Osteoblast (primary cell): ENCODE measurements around the gene TINAGL1. TPM values are rescaled to one million over a fixed set of nuclear protein-coding genes. Genes with fewer than 3 reads are reported as not detected.
A peak's percentile ranks its signal among the peaks of the same experiment; 100 is the strongest.

Experiments used
- DNase-seq: peaks from one replicate; pipeline ENCODE4 v3.0.0; 2011; ENCODE audit warnings: low spot score, mixed read lengths; ENCODE audit not compliant: insufficient read length; ENCODE audit errors: missing footprints
- H2AFZ ChIP-seq: 2 replicates; pipeline ENCODE4 v1.6.0; 2011; ENCODE audit warnings: mild to moderate bottlenecking, low read length
- H3K27ac ChIP-seq: 2 replicates; pipeline ENCODE4 v1.5.1; 2011; ENCODE audit warnings: mild to moderate bottlenecking, low read depth, low read length, moderate library complexity
- H3K27me3 ChIP-seq: 2 replicates; pipeline ENCODE4 v1.6.0; 2012; ENCODE audit warnings: mild to moderate bottlenecking, control low read depth, inconsistent platforms, low read length, moderate library complexity; ENCODE audit not compliant: insufficient read depth
- H3K36me3 ChIP-seq: 2 replicates; pipeline ENCODE4 v1.5.1; 2011; ENCODE audit warnings: mild to moderate bottlenecking, low read length, control low read depth, moderate library complexity; ENCODE audit not compliant: insufficient read depth
- H3K4me1 ChIP-seq: 2 replicates; pipeline ENCODE4 v1.5.1; 2011; ENCODE audit warnings: mild to moderate bottlenecking, low read length, control low read depth, moderate library complexity; ENCODE audit not compliant: insufficient read depth
- H3K4me2 ChIP-seq: 2 replicates; pipeline ENCODE4 v1.6.0; 2011; ENCODE audit warnings: mild to moderate bottlenecking, low read length; ENCODE audit not compliant: insufficient read depth
- H3K4me3 ChIP-seq: fragments of 200-600 bp; sonication (generic); 3 replicates; pipeline ENCODE4 v1.5.1; 2012; ENCODE audit warnings: mild to moderate bottlenecking, low read length, inconsistent platforms; ENCODE audit not compliant: insufficient read depth
- H3K79me2 ChIP-seq: 2 replicates; pipeline ENCODE4 v1.6.0; 2012; ENCODE audit warnings: mild to moderate bottlenecking, low read length, control low read depth, inconsistent platforms; ENCODE audit not compliant: insufficient read depth
- H3K9me3 ChIP-seq: 2 replicates; pipeline ENCODE4 v1.5.1; 2011; ENCODE audit warnings: low read depth, low read length, control low read depth
- H4K20me1 ChIP-seq: 2 replicates; pipeline ENCODE4 v1.6.0; 2012; ENCODE audit warnings: mild to moderate bottlenecking, low read length, control low read depth; ENCODE audit not compliant: insufficient read depth
- total RNA-seq: library from RNA; depleted of rRNA; stranded (reverse); fragments of >200 nt; gene quantifications from 2 replicates; pipeline ENCODE4 v1.2.3, GENCODE V29; 2012
- TF ChIP-seq, protein P1 (sequence below): IDR thresholded peaks from 2 replicates; pipeline ENCODE4 v1.5.1; 2011; ENCODE audit warnings: mild to moderate bottlenecking, low read depth, low read length, moderate library complexity; ENCODE audit errors: extremely low read depth

Gene TINAGL1
- total RNA-seq, 1 donor, result 50.3 TPM

DNA sequence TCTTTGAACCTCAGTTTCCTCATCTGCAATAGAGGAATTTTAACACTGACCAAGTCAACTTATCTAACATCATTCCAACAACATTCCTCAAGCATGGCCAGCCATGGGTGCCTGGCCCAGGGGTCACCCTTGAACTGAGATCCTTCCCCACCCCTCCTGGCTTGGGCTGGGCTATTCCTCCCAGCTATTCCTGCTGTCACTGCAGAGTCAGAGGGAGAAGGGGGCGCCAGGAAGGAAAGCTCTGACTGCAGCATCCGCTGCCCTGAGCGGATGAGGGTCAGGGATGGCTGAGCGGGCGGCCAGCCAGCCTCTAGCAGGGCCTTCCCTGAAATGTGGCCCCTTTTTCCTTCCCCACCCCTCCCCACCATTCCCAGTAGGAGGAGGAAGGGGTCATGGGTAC is 3.1 kb downstream of the TINAGL1 start:
- Histone ChIP-seq H3K4me3 (peak overlapping the region; percentile 52), H3K27me3 (no peaks in the 10 kb centered on the region), H3K36me3 (peaks cover 12% of the 10 kb centered on the region), H3K4me1 (peaks cover 72% of the 10 kb centered on the region), H2AFZ (no peak overlapping the region), H3K9me3 (no peaks in the 10 kb centered on the region), H3K27ac (peak overlapping the region; percentile 70), H3K4me2 (peak overlapping the region; percentile 47), H3K79me2 (peaks cover 12% of the 10 kb centered on the region), H4K20me1 (no peaks in the 10 kb centered on the region)
- TF ChIP-seq, protein P1, sequence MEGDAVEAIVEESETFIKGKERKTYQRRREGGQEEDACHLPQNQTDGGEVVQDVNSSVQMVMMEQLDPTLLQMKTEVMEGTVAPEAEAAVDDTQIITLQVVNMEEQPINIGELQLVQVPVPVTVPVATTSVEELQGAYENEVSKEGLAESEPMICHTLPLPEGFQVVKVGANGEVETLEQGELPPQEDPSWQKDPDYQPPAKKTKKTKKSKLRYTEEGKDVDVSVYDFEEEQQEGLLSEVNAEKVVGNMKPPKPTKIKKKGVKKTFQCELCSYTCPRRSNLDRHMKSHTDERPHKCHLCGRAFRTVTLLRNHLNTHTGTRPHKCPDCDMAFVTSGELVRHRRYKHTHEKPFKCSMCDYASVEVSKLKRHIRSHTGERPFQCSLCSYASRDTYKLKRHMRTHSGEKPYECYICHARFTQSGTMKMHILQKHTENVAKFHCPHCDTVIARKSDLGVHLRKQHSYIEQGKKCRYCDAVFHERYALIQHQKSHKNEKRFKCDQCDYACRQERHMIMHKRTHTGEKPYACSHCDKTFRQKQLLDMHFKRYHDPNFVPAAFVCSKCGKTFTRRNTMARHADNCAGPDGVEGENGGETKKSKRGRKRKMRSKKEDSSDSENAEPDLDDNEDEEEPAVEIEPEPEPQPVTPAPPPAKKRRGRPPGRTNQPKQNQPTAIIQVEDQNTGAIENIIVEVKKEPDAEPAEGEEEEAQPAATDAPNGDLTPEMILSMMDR, result no peak
- peak; percentile 91 for DNase-seq

DNA sequence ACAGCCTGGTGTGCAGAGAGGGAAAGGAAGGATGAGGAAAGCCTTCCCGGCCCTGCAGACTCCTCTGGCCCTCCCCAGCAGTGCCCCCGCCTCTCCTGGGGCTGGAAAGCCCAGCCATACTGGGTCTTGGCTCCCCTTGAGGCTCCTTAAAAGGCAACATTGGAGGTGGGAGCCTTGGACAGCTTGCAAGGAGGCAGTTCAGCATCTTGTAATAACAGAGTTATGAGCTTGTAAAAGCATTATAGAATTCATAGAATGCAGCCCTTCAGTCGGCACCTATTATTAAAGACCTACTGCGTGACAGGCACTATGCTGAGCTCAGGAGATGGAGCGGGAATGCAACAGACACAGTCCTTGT is 4.2 kb downstream of the TINAGL1 start:
- peak overlapping the region; percentile 70 for H3K27ac ChIP-seq

DNA sequence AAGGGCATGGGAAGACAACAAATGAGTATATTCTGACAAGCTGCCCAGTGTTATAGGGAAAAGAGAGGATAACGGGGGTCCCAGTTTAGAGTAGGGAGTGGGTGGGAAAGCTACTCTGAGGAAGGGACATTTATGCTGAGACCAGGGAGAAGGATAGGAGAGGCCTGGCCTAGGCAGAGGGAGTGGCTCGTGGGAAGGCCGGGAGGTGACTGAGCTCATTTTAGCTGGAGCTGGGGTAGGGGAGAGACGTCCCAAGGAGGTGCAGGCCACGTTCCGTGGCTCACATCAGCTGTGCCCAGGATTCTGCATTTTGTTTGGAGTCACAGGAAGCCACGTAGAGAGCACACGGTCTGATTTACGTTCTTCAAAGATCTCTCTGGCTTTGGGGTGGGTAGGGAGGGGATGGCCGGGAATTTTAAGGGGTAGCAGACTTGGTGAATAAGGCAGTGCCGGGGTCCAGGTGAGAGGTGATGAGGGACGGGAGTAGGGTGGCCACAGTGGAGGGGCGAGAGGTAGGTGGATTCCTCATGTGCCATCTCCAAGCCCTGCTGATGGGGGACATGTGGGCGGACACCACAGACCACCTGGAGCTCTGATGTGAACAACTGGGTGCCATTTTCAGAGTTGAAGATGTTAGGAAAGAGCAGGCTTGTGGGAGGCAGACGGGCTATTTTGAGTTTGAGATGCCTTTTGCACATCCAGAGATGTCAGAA is 4.7 kb downstream of the TINAGL1 start:
- DNase-seq, result peak; percentile 51
- H3K27ac ChIP-seq, result peak overlapping the region; percentile 40
- peaks cover 18% of the 10 kb centered on the region for H3K36me3 ChIP-seq
- peaks cover 57% of the 10 kb centered on the region for H3K4me1 ChIP-seq
- H2AFZ ChIP-seq, result no peak overlapping the region
- no peaks in the 10 kb centered on the region for H3K27me3 ChIP-seq
- H3K9me3 ChIP-seq, result no peaks in the 10 kb centered on the region
- TF ChIP-seq, protein P1, result no peak
- no peak overlapping the region for H3K4me3 ChIP-seq
- peak overlapping the region; percentile 47 for H3K4me2 ChIP-seq
- H4K20me1 ChIP-seq, result no peaks in the 10 kb centered on the region
- peaks cover 12% of the 10 kb centered on the region for H3K79me2 ChIP-seq

More for the DNA sequence above, 4.2 kb downstream of the TINAGL1 start:
- Histone ChIP-seq H3K4me2 (peak overlapping the region; percentile 47), H3K36me3 (peaks cover 18% of the 10 kb centered on the region), H3K4me1 (peaks cover 62% of the 10 kb centered on the region), H3K79me2 (peaks cover 12% of the 10 kb centered on the region), H3K4me3 (peak overlapping the region; percentile 52), H3K27me3 (no peaks in the 10 kb centered on the region), H3K9me3 (no peaks in the 10 kb centered on the region), H2AFZ (no peak overlapping the region), H4K20me1 (no peaks in the 10 kb centered on the region)
- peak; percentile 78 for DNase-seq
- TF ChIP-seq, protein P1, result no peak
